ENCODE data around the gene TMED10.

TMED10 gene

DNA sequence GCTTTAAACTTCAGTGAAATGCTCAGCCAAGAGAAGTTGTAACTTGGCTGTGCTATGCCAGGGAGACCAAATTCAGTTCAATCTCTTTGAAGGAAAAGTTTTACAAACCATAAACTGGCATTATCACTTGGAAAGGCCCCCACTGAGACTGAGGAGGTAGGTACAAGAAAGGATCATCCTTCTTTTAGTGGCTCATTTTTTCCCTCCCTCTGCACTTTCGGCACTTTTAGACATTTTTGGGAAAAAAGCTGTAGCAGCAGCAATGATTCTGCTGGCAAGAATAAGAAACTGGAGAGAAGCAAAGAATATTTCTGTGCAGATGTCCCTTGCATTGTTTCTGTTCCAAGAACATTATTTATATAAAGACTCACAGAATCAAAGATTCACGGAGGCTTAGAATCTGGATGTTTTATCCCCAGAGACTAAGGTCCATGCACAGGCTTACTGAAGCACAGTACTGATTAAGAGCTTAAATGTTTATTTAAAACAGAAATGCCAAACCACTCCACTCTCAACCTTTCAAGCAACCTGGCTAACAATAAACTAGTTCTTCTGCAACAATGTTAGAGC is 94.7 kb downstream of the TMED10 start:
- DNase-seq: no peak
